Measurements from ENCODE around the gene SPAG5.

SPAG5 gene
- total RNA-seq: 17.2 to 30.7 (median 19.7) reads per million in 4 experiments

DNA sequence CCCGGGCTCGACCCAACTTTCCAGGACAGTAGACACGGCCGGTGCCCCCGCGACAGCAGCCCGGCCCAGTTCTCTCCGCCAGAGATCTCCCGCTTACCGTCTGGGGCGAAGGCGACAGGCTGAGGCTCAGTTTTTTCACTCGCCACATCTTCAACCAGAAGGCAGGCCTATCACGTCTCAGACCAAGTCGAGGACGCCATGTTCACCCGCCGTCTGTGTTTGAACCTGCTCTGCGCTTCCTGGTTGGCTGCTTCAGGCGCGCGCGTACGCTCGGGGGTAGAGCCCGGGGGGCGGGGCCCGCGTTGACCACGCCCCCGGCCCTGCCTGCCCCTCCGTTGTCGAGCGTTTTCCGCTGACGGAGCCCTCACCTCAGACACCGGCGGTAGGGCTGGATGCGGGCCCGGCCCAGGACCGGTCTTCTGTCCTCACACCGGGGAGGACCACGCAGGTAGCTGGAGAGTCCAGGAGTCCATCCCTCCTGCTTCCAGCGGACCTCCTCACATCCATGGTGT lies at the start of gene SPAG5:
Gene SPAG5 (minus strand): TSS at position 227 of the 512 bp plus-strand sequence. CDS start 79 bp downstream, at position 148.
- DNase-seq: peak; percentile 90

DNA sequence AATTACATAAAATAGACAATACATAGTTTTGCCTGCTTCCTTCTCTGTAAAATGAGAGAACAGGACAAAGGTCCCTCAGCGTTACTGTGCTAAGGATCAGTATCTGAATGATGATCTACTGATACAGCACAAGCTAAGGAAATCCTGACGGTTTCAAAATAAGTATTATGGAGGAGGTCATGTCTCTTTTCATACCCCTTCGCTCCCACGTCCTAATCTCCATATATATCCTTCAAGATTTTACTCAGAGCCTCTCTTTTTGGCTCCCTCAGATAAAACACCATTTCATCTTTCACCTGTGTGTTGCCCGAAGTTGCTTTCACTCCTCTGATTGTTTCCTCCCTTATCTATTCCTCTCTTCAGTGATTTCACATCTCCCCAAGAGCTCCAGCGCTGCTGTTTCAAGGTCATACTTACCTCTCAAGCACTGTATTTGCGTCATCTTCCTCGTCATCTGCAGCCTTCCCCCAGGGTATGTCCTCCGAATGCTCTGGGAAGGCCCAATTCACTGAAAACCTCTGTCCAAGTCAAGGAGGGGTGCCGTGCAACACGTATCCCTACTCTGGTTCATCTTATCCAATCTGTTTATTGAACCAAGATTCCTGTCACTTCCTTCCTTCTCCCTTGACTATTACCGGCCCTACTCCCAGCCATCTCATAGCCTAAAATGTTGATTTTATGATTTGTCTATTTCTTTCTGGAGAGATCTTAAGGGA lies 47.4 kb upstream of the SPAG5 start:
- DNase-seq: no peak

DNA sequence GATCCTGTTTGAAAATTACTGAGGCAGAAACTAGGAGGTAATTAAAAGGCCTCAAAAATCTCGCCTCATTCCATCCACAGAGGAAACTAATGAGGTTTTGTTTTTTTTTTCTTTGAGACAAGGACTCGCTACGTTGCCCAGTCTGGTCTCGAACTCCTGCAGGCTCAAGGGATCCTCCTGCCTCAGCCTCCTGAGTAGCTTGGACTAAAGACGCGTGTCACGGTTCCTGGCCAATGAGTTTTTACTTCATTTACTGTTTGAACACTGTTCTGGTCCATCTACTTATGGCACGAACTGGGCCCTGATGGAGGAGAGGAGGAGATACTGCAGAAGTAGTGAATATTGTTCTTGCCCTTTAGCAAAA lies 46.7 kb upstream of the SPAG5 start:
- DNase-seq: no peak

DNA sequence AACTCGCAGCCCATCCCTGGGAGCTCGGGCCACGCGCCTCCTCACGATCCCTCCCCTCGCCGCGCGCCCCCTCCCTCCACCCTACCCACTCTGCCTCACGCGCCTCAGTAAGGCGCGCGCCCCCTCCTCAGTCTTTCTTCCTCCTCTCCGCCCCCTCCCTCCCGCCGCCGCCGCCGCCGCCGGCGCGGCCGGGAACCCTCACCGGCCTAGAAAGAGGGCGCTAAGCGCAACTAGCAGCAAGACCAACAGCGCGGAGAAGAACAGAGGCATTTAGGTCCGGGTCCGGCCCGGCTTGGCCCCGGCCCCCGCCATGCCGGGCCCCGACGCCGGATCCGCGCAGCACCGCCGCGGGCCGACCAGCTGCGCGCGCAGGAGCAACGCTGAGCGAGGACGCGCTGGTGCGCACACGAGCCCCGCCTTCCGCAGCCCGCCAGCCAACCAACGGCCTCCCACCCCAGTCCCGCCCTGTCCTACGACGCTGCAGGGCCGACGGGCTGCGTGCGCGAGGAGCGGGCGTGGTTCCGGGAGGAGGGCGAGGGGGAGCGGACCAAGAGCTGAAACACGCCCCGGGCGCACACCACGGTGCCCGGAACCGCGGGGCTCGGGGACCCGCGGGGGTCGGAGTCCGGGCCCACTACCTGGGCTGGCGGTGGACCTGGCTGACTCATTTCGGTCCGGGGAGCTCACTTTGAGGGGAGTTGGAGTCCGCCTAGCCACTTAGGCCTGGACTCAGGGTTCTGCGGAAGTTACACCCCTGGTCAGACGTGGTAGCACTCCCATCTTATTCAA lies 46.2 kb upstream of the SPAG5 start, which contains the start of gene BLTP2:
Gene BLTP2 (minus strand): TSS at position 372 of the 789 bp plus-strand sequence. CDS start 102 bp downstream, at position 270.
- DNase-seq: peak; percentile 90

DNA sequence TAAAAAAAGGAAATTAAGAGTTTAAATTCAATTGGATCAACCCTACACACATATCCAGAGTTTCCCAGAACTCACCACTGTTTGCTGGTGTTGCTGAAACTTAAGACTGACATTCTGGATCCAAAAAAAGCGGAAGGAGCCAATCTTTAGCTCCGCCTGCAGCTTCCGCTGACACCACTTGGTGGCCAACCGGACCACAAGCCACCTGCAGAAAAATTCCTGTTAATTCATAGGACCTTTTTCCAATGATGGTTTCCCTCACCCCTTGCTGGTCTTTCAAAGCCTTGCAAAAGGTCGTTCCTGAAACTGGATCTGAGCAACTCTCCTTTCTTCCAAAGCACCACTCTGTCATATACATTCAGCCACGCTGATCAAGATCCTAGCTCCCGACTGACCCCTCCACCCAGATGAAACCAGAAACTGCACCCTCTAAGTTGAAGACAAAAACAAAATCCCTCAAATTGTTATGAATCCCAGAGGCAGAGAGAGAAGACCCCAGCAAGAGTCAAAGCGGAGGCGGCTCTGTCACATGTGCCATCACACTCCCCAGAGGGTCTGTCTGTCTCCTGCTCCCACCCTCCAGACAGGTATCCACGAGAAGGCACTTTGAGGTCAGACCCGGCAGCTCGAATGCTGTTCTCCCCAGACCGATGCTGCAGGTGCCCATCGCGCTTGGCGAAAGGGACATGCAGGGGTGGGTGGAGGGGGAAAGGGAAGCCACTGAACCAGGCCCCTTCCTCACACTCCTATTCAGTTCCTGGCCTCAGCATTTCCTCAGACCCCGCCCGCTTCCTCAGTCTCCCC lies 45.4 kb upstream of the SPAG5 start:
- no peak for DNase-seq

- no peak for DNase-seq
Measured at GRCh38 chr17:28641579-28641978, 42.8 kb upstream of the SPAG5 start.

GRCh38 chr17:28635506-28635905 lies 36.7 kb upstream of the SPAG5 start:
- DNase-seq: no peak

- DNase-seq: no peak
Measured at GRCh38 chr17:28634206-28634865, 35.5 kb upstream of the SPAG5 start.

DNA sequence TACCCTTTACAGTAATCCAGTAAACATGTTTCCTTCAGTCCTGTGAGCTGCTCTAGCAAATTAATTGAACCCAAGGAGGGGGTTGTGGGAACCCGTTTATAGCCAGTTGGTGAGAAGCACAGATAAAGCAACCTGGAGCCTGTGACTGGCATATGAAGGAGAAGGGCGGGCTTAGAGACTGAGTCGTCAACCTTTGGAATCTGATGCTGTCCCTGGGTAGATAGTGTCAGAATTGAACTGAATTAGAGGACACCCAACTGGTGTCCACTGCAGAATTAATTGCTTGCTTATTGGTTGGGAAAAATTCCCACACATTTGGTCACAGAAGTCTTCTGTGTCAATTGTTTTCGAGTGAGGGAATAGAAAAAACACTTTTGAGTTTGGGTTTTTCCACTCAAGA lies 28.0 kb upstream of the SPAG5 start:
- no peak for DNase-seq

DNA sequence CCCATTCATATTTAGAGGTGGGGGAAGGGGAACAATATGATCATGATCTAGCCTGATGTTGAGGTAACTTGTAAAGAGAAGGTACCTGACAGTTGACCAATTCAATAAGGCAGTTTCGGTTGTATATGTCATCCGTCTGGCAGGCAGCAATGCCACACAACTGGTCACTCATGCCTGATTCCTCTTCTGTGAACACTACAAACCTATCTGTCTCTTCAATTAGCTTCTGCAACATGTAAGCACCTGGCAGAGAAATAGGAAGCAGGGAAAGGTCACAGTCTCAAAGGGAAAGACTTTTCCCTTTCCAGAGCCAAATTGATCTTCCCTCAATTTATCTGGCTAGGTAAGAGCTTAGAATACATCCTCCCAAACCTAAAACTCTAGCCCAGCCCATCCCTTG lies 25.3 kb upstream of the SPAG5 start:
- no peak for DNase-seq

- no peak for DNase-seq
Measured at GRCh38 chr17:28623696-28624095, 24.9 kb upstream of the SPAG5 start.

- no peak for DNase-seq
Measured at GRCh38 chr17:28622186-28622585, 23.4 kb upstream of the SPAG5 start.

- no peak for DNase-seq
Measured at GRCh38 chr17:28620010-28620409, 21.2 kb upstream of the SPAG5 start.

DNA sequence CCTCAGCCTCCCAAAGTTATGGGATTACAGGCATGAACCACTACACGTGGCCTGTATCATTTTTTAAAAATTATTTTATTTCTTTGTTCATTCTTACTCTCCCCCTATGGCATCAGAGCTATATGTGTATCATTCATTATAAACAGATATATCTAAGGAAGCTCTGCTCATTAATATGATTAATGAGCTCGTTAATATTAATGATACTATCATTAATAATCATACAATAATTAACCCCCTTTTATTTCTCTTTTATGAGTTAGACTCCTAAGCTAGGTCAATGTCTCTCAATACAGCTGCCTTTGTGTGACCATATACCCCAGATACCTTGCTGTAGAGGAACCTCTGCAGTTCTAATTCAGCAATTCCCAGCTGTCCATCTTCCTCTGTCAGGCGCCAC lies 19.6 kb upstream of the SPAG5 start:
- DNase-seq: no peak

GRCh38 chr17:28616281-28616680 lies 17.5 kb upstream of the SPAG5 start:
- no peak for DNase-seq

DNA sequence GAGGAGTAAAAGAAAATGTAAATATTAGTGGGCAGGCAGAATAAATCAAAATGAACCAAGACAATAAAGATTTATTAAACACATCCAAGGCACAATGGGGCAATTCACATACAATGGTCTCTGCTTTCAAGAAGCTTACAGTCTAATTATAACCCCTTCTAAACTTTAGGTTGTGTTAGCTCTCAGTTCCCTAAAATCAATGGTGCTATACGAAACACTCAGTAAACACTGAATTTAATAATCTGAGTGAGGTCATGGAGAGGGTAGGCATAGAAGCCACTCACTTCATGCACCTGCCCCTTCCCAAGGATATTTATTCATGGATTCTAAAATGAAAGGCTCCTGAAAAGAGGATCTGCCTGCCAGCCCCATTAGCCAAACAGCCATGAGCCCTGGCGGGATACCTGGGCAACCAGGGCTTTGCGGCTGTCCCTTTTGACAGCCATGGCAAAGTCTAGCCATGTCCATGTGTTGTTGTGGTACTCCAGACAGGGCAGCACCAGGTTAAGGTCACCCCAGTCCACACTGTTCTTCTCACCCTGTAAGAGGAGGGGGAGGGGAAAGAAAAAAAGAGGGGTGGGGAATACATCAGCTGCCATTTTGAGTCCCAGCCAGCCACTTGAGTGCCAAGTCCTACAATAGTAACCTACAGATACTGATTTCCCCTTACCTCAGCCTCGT lies 16.6 kb upstream of the SPAG5 start:
- DNase-seq: no peak

GRCh38 chr17:28613931-28614381 lies 15.1 kb upstream of the SPAG5 start, which contains the start of gene RSKR:
Gene RSKR (minus strand): TSS chr17:28614185. CDS start chr17:28614161, 24 bp downstream.
- no peak for DNase-seq

GRCh38 chr17:28612936-28613872 lies 14.4 kb upstream of the SPAG5 start:
- peak; percentile 3 for DNase-seq

DNA sequence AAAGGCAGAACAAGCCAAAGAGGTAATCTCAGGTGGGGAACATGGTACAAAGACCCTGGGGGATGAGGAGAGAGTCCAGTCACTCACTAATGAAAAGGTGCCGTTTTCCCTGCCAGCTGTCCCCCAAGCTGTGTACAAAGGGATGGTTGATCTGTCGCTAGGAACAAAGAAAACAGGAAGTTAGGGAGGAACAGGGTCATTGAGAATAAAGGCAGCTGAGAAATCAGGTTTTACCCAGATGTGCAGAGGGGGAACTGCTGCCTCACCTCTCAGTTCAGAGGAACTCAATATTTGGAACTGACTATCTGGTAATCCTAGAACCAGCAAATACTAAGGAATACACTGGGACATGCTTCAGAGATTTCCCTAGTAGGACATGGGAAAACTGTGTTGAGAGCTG lies 13.7 kb upstream of the SPAG5 start:
- DNase-seq: no peak

GRCh38 chr17:28610376-28610775 lies 11.6 kb upstream of the SPAG5 start:
- DNase-seq: no peak
